ENCODE measurements around the gene PDLIM1.

DNA sequence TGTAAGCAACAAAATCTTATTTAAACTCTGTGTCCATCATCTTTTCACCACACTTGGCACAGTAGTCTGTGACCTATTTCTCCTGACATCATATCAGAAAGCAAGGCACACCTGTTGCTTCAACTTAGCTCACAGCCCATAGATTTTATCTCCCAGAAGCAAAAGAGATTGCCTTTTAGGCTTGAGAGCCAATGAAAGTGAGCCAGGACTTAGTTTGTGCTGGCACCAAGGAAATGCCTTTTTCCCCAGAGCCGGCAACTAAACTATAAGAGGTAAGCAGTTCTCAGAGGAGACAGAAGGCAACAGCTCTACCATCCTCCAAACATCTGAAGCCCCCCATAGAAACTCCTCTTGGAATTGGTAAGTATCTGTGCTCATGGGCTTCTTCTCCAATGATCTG is 96.9 kb downstream of the PDLIM1 start, which contains the start of gene ACSM6:
- TF ChIP-seq CHD1 (IDR thresholded peaks at IDR 0.05; ENCODE audit: low read depth, low read length) = no peak
- no peak for TF ChIP-seq TBL1XR1 (IDR thresholded peaks at IDR 0.05; ENCODE audit: low read depth, low read length)
- TF ChIP-seq, protein P1, sequence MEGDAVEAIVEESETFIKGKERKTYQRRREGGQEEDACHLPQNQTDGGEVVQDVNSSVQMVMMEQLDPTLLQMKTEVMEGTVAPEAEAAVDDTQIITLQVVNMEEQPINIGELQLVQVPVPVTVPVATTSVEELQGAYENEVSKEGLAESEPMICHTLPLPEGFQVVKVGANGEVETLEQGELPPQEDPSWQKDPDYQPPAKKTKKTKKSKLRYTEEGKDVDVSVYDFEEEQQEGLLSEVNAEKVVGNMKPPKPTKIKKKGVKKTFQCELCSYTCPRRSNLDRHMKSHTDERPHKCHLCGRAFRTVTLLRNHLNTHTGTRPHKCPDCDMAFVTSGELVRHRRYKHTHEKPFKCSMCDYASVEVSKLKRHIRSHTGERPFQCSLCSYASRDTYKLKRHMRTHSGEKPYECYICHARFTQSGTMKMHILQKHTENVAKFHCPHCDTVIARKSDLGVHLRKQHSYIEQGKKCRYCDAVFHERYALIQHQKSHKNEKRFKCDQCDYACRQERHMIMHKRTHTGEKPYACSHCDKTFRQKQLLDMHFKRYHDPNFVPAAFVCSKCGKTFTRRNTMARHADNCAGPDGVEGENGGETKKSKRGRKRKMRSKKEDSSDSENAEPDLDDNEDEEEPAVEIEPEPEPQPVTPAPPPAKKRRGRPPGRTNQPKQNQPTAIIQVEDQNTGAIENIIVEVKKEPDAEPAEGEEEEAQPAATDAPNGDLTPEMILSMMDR (IDR thresholded peaks at IDR 0.05 in 2 of 3, conservative IDR thresholded peaks at IDR 0.05 in 1 of 3; ENCODE audit: control insufficient read depth in 2 of 3, extremely low read depth in 1 of 3, insufficient read depth in 1 of 3, low read depth in 3 of 3, low read length in 3 of 3) = no peak
- no peak for TF ChIP-seq ZNF384 (IDR thresholded peaks at IDR 0.05; ENCODE audit: borderline replicate concordance, low read depth, low read length)
- no peak for TF ChIP-seq SIX5 (IDR thresholded peaks at IDR 0.05; ENCODE audit: low read depth, low read length, severe bottlenecking)
- no peak for TF ChIP-seq SUPT20H (IDR thresholded peaks at IDR 0.05; ENCODE audit: borderline replicate concordance, control insufficient read depth, low read depth, low read length)
- no peak for TF ChIP-seq ATF2 (IDR thresholded peaks at IDR 0.05; ENCODE audit: low read length)

Data from GM12878 (cell line).